ENCODE data around the gene SHISAL1. TPM values are rescaled to one million over a fixed set of nuclear protein-coding genes. Genes with fewer than 3 reads are reported as not detected.

Gene SHISAL1
- total RNA-seq, 1 donor from 2014 or later = 2.8 TPM

DNA sequence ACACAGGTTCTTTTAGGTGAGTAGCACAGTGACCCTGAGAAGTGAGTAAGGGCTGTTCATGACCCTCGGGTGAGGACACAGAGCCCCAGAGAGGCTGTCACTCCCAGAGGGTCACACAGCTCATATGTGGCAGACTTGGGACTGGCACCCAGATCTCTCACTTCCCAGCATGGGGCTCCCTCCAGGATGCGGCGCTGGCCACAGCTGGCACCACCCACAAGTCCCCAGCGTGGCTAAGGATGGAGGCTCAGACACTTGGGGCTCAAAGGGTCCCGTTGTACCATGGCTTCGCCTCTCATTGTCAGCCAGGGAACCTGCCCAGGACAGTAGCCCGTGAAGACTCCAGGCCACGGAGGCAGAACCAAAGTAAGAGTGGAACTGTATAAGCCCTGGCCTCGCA is 6.0 kb upstream of the SHISAL1 start:
- no peaks in the 10 kb centered on the region for H3K36me3 Mint-ChIP-seq
- no peak overlapping the region for H3K27ac Mint-ChIP-seq
- H3K27me3 Mint-ChIP-seq = peaks cover 7% of the 10 kb centered on the region
- H3K4me1 Mint-ChIP-seq (ENCODE audit: unreplicated experiment) = peaks cover 11% of the 10 kb centered on the region
- DNase-seq (ENCODE audit: extremely low spot score, unreplicated experiment) = no peak
- no peaks in the 10 kb centered on the region for H3K9me3 Mint-ChIP-seq
- TF ChIP-seq, protein P1, sequence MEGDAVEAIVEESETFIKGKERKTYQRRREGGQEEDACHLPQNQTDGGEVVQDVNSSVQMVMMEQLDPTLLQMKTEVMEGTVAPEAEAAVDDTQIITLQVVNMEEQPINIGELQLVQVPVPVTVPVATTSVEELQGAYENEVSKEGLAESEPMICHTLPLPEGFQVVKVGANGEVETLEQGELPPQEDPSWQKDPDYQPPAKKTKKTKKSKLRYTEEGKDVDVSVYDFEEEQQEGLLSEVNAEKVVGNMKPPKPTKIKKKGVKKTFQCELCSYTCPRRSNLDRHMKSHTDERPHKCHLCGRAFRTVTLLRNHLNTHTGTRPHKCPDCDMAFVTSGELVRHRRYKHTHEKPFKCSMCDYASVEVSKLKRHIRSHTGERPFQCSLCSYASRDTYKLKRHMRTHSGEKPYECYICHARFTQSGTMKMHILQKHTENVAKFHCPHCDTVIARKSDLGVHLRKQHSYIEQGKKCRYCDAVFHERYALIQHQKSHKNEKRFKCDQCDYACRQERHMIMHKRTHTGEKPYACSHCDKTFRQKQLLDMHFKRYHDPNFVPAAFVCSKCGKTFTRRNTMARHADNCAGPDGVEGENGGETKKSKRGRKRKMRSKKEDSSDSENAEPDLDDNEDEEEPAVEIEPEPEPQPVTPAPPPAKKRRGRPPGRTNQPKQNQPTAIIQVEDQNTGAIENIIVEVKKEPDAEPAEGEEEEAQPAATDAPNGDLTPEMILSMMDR (conservative IDR thresholded peaks at IDR 0.05) = no peak
- no peak overlapping the region for H3K4me3 Mint-ChIP-seq

DNA sequence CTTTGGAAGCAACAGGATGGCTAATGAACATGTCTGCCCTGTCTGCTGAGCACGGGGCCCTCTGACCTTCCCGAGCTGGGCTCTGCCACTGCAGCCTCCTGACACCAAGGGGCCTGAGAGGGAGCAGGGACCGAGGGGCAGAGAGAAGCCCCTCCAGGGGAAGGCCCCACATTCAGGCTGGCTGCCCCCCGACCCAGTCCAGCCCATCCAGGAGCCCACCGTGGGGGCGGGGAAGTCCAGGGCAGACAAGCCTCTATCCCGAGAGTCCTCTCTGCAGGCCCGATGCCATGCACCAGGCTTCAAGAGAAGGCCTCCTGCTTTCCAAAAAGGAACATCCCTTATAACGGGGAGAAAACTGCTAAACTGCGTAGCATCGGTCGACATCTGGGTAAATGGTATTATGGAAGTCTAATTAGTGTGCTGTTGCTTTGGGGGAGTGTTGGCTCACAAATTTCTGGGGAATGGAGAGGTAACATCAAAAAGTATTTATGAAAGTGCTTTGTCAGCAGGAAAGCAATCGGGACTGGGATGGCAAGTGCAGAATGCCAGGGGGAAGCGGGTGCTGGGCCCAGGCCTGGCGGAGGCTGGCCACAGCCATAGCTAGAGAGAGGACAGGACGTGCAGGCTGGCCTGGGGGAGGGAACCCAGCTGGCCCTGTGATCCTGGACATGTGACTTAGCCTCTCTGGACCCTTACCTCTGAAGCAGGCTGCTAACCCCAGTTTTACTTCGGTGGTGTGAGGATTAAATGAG is 5.3 kb upstream of the SHISAL1 start:
- Mint-ChIP-seq H3K27ac (no peak overlapping the region), H3K4me3 (no peak overlapping the region), H3K27me3 (peaks cover 4% of the 10 kb centered on the region), H3K9me3 (no peaks in the 10 kb centered on the region), H3K4me1 (ENCODE audit: unreplicated experiment) (peaks cover 11% of the 10 kb centered on the region), H3K36me3 (no peaks in the 10 kb centered on the region)
- no peak for DNase-seq (ENCODE audit: extremely low spot score, unreplicated experiment)
- TF ChIP-seq, protein P1 (conservative IDR thresholded peaks at IDR 0.05) = no peak

DNA sequence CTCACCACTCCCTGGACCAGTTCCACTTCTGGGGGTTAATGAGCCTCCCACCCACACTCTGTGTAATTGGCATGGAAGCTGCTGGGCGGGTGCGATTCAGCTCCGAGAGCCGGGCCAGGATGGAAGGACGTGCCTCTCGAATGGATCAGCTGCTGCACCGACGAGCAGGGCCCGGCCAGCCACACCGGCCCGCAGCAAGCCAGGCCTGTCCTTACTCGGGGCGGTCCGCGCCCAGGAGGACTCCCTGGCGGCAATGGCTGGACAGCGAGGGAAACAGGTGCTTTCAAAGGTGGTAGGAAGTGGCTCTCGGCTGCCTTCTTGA is 4.3 kb upstream of the SHISAL1 start:
- Mint-ChIP-seq H3K4me3 (no peak overlapping the region), H3K27me3 (no peaks in the 10 kb centered on the region), H3K9me3 (no peaks in the 10 kb centered on the region), H3K36me3 (no peaks in the 10 kb centered on the region), H3K27ac (no peak overlapping the region), H3K4me1 (ENCODE audit: unreplicated experiment) (peaks cover 11% of the 10 kb centered on the region)
- no peak for DNase-seq (ENCODE audit: extremely low spot score, unreplicated experiment)
- TF ChIP-seq, protein P1 (conservative IDR thresholded peaks at IDR 0.05) = no peak

DNA sequence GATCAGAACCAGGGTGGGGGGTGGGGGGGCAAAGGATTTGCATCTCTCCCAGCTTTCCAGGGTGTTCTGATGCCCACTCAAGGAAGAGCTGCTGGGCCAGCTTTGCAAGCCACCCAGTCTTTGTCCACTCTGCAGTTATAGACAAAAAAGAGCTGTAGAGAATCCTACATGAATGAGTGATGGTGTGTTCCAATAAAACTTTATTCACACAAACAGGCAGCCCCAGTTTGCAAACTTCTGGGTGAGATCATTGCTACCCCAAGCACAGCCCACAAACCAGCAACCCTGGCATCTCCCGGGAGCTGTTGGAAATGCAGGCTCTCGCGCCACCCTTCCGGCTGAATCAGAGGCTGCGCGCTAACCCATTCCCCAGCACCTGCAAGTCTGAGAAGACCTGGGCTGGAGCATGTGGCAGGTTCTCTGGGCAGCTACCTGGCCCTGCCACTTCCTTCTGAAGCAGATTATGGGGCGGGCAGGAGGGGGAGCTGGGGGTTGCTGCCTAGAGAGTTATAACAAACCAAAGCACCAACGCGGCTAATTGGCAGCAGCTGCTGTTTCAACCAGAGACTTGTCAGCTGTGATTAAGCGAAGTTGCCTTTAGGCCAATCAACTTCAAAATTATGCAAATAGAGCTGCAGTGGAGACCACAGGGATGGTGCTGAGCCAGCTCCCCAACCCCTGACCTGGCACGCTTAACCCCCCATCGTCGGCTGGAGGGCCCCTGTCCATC is 3.8 kb upstream of the SHISAL1 start:
- Mint-ChIP-seq H3K4me3 (no peak overlapping the region), H3K27me3 (no peaks in the 10 kb centered on the region), H3K36me3 (no peaks in the 10 kb centered on the region), H3K9me3 (no peaks in the 10 kb centered on the region), H3K27ac (no peak overlapping the region), H3K4me1 (ENCODE audit: unreplicated experiment) (peaks cover 11% of the 10 kb centered on the region)
- TF ChIP-seq, protein P1 (conservative IDR thresholded peaks at IDR 0.05) = no peak
- DNase-seq (ENCODE audit: extremely low spot score, unreplicated experiment) = no peak

DNA sequence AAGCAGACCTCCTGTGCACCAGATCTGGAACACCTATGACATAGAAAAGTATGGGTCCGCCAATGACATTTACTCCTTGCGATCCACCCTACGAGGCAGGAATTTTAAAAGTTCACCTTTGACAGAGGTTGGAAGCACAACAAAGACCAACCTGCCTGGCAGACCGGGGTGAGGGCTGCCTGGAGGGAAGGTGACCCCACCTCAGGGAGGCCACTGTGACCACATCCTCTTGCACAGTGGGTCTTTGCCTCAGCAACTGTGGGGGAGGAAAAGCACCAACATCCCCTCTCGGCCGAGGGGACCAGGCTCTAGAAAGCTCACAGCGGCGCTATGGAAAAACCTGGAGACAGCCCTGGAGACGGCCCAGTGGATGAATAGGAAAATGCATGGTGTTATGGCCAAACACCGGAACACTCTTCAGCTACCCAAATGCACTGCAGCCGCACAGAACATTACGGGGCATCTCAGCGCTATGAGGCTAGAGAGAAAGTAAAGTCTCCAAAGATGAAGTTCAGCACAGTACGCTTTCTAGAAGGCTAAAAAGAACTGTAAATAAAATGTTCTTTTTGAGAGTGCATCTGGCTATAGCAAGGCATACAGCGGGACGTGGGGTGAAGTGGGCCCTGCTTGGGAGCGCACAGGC is 1.8 kb upstream of the SHISAL1 start:
- Mint-ChIP-seq H3K4me1 (ENCODE audit: unreplicated experiment) (peaks cover 11% of the 10 kb centered on the region), H3K4me3 (no peak overlapping the region), H3K27ac (no peak overlapping the region), H3K36me3 (no peaks in the 10 kb centered on the region), H3K27me3 (no peaks in the 10 kb centered on the region), H3K9me3 (no peaks in the 10 kb centered on the region)
- TF ChIP-seq, protein P1 (conservative IDR thresholded peaks at IDR 0.05) = peak; percentile 44
- no peak for DNase-seq (ENCODE audit: extremely low spot score, unreplicated experiment)
